NB4 (cell line): ENCODE results near the gene ABCG2.

Experiments used
- POLR2A ChIP-seq: IDR thresholded peaks from 2 replicates; pipeline ENCODE4 v1.6.1; 2011; ENCODE audit warnings: mild to moderate bottlenecking; ENCODE audit not compliant: insufficient read length; ENCODE audit errors: extremely low read depth
- TF ChIP-seq, protein P1 (sequence below): IDR thresholded peaks from one replicate; pipeline ENCODE4 v1.5.1; 2012; ENCODE audit warnings: low read depth, low read length

DNA sequence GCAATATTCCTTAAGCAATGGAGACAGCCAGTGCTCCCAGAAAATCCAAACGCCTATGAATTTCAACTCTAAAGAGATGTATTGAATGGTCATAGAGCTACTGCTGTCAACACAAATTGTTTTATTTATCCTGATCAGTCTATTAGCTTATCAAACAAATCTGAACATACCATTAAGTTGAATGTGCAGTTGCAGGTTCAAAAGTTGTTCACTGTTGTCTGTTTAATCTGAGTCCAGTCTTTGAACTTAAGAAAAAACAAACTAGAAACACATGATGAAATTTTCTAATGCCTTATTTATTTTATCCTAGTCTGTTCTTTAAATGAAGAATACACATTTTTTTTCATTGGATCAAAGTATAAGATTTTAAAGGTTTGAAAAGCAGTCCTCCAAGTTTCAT lies 77.8 kb downstream of the ABCG2 start:
- TF ChIP-seq, protein P1, sequence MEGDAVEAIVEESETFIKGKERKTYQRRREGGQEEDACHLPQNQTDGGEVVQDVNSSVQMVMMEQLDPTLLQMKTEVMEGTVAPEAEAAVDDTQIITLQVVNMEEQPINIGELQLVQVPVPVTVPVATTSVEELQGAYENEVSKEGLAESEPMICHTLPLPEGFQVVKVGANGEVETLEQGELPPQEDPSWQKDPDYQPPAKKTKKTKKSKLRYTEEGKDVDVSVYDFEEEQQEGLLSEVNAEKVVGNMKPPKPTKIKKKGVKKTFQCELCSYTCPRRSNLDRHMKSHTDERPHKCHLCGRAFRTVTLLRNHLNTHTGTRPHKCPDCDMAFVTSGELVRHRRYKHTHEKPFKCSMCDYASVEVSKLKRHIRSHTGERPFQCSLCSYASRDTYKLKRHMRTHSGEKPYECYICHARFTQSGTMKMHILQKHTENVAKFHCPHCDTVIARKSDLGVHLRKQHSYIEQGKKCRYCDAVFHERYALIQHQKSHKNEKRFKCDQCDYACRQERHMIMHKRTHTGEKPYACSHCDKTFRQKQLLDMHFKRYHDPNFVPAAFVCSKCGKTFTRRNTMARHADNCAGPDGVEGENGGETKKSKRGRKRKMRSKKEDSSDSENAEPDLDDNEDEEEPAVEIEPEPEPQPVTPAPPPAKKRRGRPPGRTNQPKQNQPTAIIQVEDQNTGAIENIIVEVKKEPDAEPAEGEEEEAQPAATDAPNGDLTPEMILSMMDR = no peak
- no peak for TF ChIP-seq POLR2A
